ENCODE results near the gene MIPOL1. TPM values are rescaled to one million over a fixed set of nuclear protein-coding genes. Genes with fewer than 3 reads are reported as not detected.

MIPOL1 gene
- total and polyA plus RNA-seq, 2 of the 4 experiments (the other 2 are of a cell fraction): 2.7 to 5.9 TPM

GRCh38 chr14:37157987-37158386, 39.8 kb upstream of the MIPOL1 start:
- Histone ChIP-seq H4K5ac (ENCODE audit: low read depth, low read length) (no peak overlapping the region), H3K14ac (replicated peaks; ENCODE audit: low read depth, low read length) (no peak overlapping the region), H2BK120ac (ENCODE audit: low read depth, low read length) (no peak overlapping the region), H2BK20ac (ENCODE audit: low read depth, low read length) (no peak overlapping the region), H2BK15ac (ENCODE audit: low read depth, low read length) (no peak overlapping the region), H3K27me3 (ENCODE audit: control insufficient read depth, insufficient read depth, low read length) (peaks cover 4% of the 10 kb centered on the region; the same call in 1 of the 2 replicates), H3K27ac (ENCODE audit: insufficient read depth, low read length) (no peak overlapping the region), H3K18ac (ENCODE audit: low read depth, low read length) (no peak overlapping the region), H4K91ac (ENCODE audit: insufficient read depth, low read depth, low read length) (no peak overlapping the region), H3K9ac (ENCODE audit: low read depth, low read length) (no peak overlapping the region), H3K23ac (ENCODE audit: low read depth, low read length) (no peak overlapping the region), H2BK5ac (ENCODE audit: low read depth, low read length, poor library complexity, severe bottlenecking) (no peak overlapping the region), H2AK5ac (ENCODE audit: low read depth, low read length) (no peak overlapping the region), H3K79me1 (ENCODE audit: low read depth in 1 of 2, low read length in 2 of 2) (no peaks in the 10 kb centered on the region), H2AK9ac (replicated peaks; ENCODE audit: low read depth, low read length, poor library complexity) (no peak overlapping the region), H3K56ac (ENCODE audit: extremely low read depth, insufficient read depth, low read length) (no peak overlapping the region), H3K4ac (ENCODE audit: low read depth, low read length) (no peak overlapping the region), H3K4me1 (ENCODE audit: control insufficient read depth, insufficient read depth, low read length) (no peaks in the 10 kb centered on the region), H4K8ac (ENCODE audit: low read depth in 2 of 2, low read length in 2 of 2) (no peak overlapping the region), H2AFZ (replicated peaks; ENCODE audit: low read length, poor library complexity) (no peak overlapping the region), H4K20me1 (ENCODE audit: insufficient read depth, low read length) (no peaks in the 10 kb centered on the region), H3K9me1 (ENCODE audit: insufficient read depth, low read length) (0 out of 2 replicates have a peak, but pooled peaks cover 3% of the 10 kb centered on the region), H3K4me3 (ENCODE audit: insufficient read depth, low read depth, low read length) (no peak overlapping the region), H3K4me2 (ENCODE audit: low read depth, low read length) (no peak overlapping the region), H3K9me3 (ENCODE audit: control insufficient read depth, insufficient read depth, low read length) (peaks cover 3% of the 10 kb centered on the region; the same call in 1 of the 2 replicates), H3K36me3 (ENCODE audit: control insufficient read depth, insufficient read depth, low read length) (no peaks in the 10 kb centered on the region)
- TF ChIP-seq USF2 (IDR thresholded peaks at IDR 0.05; ENCODE audit: low read depth, low read length): no peak
- no peak for TF ChIP-seq CTCF (conservative IDR thresholded peaks at IDR 0.05; ENCODE audit: low read depth, low read length)
- TF ChIP-seq RCOR1 (IDR thresholded peaks at IDR 0.05; ENCODE audit: insufficient replicate concordance, low read length): no peak
- no peak for TF ChIP-seq MXI1 (IDR thresholded peaks at IDR 0.05; ENCODE audit: borderline replicate concordance, low read depth, low read length)
- no peak for TF ChIP-seq CHD1 (IDR thresholded peaks at IDR 0.05; ENCODE audit: low read depth, low read length)
- no peak for TF ChIP-seq MAZ (IDR thresholded peaks at IDR 0.05; ENCODE audit: borderline replicate concordance, low read depth, low read length)
- no peak for TF ChIP-seq MAFK (IDR thresholded peaks at IDR 0.05; ENCODE audit: low read depth, low read length)
- TF ChIP-seq NFE2L2 (IDR thresholded peaks at IDR 0.05; ENCODE audit: low read depth, low read length): no peak
- TF ChIP-seq BHLHE40 (IDR thresholded peaks at IDR 0.05; ENCODE audit: low read depth, low read length): no peak
- TF ChIP-seq FOS (IDR thresholded peaks at IDR 0.05; ENCODE audit: low read depth, low read length): no peak
- intact Hi-C loops (cut with micrococcal nuclease): no loop called here
- ChIA-PET CTCF (no interaction called here), POLR2A (ENCODE audit: unreplicated experiment) (no interaction called here)
- BruUV-seq (replicated peaks): no TSS peak
- WGBS, 2 experiments (ENCODE audit: extremely low coverage in 2 of 2, insufficient read length in 1 of 2): no CpG with 5 or more reads among the region's 2 CpGs
- no peak for ATAC-seq (ENCODE audit: low read depth)
- dilution Hi-C loops (cut with HindIII; ENCODE audit: low sequenced_read_pairs, unreplicated experiment): no loop called here
- DNase-seq: no peak
- in situ Hi-C loops (cut with MboI; ENCODE audit: low sequenced_read_pairs): no loop called here
